AG20443 (cell line): ENCODE data around the gene IER5.
"Not testable (repeated sequence)": the region's sequence is repeated elsewhere in the genome, so short reads cannot be mapped to it uniquely, and the experiment has no call there.

Experiments used
- DNase-seq: peaks from one replicate; pipeline ENCODE4 v3.0.0; 2012; ENCODE audit warnings: low spot score, mixed read lengths

Gene IER5

DNA sequence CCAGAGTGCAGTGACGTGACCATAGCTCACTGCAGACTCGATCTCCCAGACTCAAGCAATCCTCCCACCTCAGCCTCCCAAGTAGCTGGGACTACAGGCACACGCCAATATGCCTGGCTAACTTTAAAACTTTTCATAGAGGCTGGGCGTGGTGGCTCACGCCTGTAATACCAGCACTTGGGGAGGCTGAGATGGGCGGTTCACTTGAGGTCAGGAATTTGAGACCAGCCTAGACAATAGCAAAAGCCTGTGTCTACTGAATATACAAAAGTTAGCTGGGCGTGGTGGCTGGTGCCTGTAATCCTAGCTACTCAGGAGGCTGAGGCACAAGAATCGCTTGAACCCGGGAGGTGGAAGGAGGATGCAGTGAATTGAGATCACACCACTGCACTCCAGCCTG is 27.5 kb downstream of the IER5 start:
- not testable (repeated sequence) for DNase-seq

DNA sequence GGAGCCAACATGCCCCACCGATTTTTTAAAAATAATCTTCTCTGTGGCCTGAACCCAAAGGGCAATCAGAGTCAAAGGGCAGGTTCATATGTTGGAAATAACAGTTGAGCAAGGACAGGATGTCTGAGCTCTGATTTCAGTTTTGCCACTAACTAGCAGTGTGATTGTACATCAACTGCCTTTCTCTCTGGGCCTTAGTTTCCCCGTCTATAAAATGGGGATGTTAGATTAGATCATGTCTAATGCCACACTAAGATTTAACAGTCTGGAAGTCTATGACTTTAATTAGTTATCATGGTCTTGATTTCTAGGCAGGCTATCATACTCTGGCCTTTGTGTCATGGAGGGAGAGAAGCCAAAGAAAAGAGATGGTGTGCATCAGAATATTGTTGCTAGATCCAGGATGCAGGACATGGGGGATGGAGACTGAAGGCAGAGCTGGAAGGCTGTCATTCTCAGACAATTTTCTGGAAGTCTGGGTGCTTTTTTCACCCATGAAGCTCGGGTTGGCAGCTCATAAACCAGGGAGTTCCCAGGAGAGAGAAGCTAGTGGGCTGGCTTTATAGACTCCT is 28.4 kb downstream of the IER5 start:
- no peak for DNase-seq

DNA sequence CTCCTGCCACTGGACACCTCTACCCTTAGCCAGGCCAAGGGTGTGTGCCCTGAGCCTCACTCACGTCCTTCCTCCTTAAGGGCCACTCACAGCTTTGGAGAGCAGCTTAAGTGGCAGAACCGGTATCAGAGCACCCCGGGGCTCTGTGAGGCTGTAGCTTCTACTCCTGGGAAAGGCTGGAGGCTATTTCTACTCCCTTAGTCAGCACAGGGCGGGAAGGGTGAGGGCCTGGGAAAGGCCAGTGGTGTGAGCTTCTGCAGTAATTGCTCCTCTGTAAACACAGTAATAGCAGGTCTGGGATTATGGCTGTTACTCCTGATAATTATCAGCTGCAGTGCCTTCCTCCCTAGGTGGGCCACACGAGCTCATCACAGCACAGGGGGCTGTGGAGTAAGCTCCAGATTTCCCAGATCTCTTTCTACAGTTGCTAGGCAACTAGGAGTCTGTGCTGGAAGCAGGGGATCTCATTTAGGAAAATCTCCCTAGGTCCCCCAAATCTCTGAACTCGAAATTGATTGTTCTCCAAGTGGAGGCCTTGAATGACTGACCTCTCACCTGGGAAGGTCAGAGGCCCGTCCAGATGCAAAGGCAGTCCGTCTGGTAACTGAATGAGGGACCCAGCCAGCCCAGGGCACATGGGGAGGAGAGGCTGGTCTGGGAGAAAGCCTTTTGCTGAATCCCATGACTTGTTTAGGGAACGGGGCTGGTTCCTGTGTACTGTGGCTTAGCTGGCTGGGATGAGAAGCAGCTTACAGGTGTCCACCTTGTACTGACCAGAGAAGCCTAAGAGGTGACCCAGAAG is 29.3 kb downstream of the IER5 start:
- DNase-seq: peak; percentile 55

DNA sequence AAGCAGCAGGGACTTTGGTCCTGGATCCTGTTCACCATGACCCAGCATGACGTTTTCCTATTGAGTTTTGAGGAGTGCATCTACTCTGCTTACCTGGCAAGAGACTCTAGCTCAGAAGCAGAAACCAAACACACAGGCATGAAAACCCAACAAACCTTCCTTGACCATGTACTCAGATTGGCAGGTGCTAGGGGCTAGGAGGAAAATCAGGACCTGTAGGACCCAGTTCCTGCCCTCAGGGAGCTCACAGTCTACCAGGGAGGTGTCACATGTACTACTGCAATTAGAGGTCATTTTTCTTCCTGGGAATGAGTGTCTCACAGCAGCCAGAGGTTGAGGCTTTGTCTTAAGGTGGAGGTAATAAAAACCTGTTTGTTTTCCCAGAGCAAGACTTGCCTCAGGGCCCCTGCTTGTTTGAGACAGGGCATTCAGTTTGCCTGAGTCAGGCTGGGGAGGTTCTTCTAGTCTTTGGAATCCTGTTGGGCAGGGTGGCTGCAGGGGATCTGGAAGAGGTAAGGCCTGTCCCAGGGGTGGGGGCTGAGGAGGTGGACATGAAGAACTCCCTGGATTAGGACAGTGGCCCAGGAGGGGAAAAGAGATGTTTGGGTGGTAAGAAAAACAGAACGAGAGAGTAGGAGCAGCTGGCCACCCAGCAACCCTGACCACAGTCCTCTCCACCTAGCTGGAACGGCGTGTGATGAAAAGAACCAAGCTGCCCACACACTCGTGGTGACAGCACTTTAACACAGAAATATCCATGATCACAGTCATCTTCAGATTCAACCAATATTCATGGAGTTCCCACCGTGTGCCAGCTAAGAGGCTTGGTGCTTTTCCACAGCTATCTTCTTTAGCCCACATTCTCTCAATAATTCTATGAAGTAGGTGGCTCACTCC is 30.8 kb downstream of the IER5 start:
- DNase-seq: no peak

DNA sequence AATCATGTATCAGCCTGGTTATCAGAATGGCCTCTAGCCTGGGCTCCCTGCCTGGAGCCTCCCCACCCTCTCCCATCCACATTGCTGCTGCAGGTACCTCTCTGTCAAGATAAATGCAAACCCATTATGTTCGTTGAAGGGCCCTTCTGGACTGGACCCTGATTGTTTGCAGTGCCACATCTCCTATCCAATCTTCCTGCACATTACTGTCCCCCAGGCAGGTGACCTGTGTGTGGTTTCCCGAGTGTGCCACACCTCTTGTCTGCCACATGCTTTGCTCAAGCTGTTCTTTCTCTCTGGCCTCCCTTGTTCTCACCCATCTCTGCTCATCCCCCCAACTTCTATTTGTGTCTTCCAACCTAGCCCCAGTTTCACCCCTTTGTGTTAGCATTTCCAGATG is 32.4 kb downstream of the IER5 start:
- DNase-seq: no peak

DNA sequence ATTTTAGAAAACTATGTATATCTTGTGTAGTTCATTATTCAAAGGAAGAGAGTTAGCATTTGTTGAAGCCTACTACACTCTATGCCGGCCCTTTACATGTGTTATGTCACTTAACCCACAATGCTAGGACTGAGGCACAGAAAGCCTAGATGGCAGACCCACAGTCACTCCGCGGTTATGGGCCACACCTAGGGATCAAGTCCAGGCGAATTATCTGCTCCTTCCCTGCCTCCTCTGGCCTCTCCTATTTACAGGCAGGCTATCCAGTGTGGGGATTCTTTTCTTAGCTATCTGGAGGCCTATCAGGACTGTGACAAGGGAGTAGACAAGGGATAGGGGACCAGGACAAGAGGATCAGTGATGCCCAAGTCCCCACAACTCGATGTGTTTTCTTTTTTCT is 33.0 kb downstream of the IER5 start:
- DNase-seq: no peak

DNA sequence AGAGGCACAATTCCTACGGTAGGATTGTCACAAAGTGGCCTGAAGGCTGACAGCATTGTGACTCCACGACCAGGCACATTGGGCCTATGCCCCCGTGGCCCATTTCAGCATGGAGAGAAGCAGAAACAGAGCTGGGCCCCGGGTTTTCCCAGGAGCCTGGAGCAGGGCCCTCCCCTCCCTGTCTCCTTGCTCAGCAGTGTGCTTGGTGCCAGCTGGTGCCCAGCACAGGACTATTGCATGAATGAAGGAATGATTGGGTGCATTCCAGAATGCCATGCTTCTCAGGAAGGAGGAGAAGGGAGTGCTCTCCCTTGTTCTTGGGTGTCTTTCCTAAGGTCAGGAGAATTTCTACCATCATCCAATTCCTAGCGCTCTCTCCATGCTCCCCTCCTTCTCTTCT is 33.7 kb downstream of the IER5 start:
- no peak for DNase-seq

DNA sequence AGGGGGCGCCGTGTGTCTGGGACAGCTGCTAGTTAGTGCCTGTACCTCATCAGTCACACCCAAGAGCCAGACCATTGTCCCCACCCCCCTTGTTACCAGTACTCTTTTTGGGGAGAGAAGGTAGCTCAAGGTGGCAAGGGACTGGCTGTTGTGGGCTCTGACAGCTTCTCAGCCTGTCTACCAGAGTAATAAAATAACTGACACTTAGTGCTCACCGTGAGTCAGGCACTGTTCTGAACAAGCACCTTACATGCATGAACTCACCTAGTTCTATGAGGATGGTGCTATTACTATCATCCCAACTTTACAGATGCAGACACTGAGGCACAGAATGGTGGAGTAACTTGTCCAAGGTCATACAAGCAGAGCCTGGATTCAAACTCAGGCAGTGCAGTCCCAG is 34.7 kb downstream of the IER5 start:
- no peak for DNase-seq

DNA sequence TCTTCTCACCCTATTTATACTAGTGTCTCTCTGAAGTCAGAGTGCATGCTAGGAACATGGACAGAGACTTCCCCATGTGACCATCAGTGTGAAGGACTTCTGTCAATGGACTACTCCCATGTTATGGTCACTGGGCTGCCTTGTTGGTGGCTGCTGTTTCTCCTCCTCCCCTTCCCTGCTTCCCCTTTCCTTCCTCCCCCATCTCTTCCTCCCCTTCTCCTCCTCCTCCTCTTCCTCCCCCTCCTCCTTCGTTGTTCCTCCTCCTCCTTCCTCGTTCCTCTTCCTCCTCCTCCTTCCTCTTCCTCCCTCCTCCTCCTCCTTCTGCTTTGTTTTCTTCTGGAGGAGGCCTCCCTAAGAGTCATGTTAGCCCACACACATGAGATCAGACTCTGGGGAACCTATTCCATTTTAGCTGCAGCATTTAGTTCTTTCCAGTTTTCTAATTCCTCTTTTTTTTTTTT is 35.8 kb downstream of the IER5 start:
- DNase-seq: no peak

DNA sequence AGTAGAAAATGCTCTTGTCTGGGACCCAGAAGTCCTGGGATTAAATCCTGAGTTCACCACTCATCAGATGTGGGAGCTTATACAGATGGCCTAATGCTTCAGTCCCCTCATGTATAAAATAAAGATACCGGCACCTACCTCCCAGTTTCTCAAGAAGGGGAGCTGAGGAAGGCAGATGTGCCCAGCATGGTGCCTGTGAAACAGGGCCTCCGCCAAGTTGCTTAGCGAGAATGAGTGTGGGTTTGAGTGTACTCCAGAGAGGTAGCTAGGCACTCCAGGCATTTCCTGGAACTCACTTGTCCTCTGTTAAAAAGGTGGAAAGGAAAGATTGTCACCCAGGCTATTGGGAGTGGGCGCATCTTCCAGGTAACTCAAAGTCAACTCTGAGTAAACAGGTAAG is 37.8 kb downstream of the IER5 start:
- DNase-seq: no peak

DNA sequence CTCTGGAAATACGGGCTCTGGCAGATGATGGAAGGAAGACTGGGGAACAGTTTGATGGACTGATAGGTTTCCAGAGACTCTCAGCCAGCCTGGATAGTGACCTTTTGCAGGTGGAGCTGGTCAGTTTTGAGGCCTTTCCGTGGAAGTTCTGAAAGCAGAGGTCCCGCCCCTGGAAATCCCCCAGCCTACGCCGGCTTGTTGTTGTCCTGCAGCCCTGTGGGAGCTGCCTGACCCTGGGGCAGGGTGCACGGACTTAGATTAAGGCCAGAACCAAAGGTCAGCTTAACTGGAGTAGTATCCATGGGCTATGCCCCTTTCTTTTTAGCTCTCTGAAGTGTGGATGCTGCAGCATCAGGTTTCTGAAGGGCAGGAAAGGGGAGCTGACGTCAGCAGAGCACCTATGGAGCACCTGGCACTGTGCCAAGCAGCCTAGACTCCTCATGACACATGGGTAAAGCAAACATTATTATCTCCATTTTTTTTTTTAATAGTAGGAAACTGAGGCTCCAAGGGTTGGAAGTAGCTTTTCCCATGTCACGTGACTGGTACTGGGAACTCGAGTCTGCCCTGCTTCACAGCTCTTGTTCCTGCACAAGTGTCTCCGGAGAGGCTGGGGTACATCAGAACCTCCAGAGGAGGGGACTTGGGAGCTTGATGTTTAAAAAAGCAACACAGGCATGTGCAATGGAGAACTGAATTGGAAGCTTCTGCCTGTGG is 38.5 kb downstream of the IER5 start:
- no peak for DNase-seq

DNA sequence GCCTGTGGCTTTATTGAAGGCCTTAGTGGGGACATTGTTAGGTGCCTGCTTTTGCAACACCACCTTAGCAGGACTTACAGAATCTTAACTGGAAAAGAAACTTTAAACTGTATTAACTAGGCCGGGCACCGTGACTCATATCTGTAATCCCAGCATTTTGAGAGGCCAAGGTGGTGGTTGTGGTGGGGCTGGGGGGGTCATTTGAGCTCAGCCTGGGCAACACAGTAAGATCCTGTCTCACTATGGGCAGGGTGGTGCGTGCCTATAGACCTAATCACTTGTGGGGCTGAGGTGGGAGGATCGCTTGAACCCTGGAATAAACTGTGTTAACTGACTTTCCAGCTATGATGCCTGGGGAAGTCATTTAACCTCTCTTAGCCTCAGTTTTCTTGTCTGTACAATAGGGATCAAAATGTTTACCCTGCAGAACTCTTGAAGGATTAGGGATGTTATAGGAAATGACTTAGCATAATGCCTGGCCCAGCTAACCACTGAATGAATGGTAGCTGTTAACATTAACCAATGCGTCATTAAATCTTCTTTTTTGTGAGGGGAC is 39.5 kb downstream of the IER5 start:
- DNase-seq: no peak

DNA sequence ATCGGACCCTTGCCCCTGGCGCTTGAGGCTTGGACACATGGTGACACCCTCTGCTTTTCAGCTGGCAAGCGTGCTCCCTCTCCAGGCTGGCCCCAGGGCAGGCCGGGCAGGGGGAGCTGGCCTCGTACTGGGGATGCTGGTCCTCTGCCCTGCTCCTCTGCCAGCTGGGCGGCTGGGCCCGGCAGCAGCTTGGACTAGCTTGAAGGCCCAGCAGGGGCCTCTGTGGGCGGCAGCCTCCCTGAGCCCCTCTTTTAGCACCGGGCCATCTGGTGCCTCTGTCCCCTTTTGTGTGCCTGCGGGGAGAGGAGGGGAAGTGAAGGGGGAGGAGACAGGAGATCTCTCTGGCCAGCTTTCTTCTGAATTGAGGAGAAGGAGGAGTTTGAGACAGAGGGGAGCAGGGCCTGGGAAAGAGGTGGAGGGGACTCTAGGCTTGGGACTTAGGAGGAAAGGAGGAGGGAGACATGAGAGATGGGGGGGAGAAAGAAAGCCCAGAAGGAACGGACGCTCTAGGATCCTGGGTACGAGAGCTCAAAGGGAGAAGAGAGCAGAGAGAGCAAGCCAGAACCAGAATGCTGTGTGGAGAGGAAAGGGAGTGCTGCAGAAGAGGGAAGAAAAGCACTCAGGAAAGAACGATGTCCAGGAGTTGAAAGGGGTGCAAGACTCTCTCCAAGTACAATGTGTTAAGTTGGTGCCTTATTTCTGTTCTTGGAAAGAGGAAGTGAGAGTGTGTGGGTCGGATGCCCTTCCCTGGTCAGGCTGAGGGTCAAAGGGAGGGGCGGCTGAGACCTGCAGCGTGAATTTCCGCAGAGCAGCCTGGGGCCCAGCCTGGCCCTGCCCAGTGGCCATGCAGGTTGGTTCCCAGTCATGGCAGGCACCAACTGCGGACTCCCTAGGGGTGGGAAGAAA is 40.3 kb downstream of the IER5 start:
- DNase-seq: no peak

DNA sequence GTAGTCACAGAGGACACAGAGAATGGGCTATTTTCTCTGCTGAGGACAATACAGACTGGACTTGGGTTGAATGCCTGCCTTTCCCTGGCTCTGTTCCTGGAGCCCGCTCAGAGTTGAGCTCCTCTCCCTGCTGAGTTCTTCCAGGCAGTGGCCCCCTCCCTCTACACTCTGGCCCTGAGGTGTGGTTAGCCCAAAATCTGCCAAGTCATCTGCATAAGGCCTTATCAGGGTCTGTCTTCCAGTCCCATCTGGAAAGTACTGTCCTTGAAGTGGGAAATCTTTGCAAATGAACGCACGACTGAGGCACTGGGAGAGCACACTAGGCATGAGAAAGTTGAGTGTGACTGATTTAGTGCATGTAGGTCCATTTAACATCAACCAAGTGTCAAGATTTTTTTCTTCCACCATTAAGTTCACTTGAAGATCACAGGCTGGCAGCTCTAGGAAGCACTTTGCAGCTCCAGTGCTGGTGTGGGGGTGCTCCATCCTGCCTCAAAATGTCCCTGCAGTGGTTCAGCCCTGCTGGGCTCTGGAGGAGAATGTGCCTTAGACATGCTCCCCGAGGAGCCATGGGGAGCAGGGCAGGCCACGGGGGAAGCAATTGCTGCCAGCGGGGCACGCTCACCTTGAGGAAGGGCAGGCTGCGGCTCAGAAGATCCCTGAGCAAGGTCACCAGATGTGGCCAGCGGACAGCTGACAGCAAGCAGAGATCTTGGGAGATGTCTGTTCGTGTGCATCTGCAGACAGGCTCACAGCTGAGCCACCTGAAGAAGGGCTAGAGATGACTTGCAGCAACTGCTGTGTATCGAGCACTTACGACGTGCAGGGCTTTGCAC is 41.5 kb downstream of the IER5 start:
- DNase-seq: no peak

DNA sequence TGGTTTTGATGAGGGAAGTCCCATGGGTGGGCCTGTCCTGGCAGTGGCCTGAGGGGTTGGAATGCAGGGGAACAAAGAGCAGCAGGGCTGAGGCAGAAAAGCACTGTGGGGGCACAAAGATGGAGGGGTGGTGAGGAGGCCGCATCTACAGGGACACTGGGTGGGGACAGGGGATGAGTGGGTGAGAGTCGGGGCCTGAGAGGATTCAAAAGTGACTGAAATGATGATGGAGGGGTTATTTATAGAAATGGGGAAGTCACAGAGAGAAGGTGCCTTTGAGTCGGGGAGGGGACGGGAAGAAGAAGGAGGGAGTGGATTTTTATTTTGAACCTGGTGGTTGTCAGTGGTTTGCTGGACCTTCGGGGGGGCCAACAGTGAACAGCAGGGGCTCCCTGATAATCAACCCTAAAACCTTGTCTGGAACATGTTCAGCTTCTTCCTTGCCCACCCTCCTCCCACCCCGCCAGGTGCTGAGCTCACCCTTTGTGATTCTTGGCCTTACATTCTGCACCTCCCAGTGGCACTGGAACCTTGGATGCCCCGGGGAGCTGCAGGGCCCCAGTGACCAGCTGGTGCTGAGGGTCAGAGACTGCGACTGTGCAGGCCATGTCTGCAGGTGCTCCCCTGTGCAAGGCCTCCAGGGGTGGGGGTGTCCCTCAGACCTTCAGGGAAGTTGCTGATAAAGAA is 42.9 kb downstream of the IER5 start:
- no peak for DNase-seq

DNA sequence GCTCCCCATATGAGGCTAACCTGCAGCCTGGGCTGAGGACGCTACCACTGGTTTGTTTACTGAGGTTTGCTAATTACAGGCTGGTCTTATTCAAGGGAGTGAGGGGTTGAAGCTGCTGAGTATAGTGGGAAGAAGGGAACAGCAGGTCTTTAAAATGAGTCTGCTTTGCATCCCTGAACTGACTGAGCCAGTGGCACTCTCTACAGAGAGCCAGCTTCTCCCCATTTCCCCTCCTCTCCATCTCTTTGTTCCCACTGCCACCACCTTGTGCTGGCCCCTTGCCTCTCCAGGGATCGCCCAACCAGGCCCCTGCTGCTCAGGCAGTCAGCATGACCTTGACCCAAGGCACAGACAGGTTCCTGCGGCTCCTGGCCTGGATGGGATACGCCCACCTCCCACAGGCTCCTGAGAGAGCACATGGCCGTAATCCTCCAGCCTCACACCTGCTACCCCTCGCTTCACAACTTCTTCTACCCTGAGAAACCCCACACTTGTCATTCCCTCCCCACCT is 45.0 kb downstream of the IER5 start:
- DNase-seq: no peak

DNA sequence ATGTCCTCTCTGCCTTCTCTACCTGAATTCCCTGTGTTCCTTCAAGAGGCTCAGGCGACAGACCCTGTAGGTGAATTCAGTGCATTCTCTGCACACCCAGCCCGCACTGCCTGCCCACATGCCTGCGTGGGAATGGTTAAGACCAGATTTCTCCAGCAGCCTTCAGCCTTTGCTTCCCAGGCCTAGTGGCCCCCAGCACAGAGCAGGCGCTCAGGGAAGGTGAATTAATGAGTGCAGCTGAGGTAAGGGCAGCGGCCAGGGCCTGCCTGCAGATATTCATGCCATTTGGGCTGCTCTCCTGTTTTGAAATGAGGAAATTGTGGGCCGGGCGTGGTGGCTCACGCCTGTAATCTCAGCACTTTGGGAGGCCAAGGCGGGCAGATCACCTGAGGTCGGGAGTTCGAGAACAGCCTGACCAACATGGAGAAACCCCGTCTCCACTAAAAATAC is 45.5 kb downstream of the IER5 start:
- DNase-seq: no peak

DNA sequence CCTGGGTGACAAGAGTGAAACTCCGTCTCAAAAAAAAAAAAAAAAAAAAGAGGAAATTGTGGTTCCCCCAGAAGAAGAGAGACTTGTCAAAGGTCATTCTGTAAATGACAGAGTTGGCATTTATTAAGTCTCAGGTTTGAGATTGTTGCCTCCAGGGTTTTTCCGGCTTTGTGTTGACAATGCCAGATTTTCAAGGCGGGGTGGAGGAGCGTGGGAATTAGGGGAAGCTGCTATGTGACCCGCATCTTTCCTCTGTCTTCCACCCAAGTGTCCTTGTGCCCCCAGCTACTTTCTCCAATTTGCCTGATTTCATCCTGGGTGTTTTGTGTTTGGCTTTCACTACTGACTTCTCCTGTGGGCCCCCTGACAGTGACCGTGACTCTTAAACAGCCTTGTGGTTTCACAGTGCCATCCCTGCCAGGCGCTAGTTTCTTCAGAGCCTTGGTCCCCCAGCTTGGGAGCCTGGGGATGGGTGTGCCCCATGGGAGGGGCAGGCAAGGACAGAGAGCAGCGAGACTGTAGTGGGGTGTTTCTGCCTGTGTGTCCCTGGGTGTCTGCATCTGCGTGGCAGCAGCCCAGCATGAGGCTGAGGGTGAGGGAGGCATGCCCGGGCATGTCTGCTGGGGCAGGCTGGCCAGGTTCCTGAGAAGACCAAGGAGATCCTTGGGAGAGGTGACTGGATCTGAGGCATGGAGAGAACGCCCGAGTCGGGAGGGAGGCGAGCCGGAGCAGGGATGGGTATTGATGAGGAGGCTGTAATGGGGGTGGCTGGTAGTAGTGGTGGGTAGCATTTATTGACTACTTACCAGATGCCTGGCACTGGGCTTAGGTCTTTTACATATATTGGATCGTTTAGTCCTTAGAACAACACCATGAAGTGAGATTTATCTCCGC is 46.3 kb downstream of the IER5 start:
- DNase-seq: peak; percentile 85
